Measurements from ENCODE around the gene FHL3. TPM values are rescaled to one million over a fixed set of nuclear protein-coding genes. Genes with fewer than 3 reads are reported as not detected.

FHL3 gene
- total and polyA plus RNA-seq, 9 of the 15 experiments (the other 6 are each of a cell fraction or from before 2014, with no cell fraction given) = 6.1 to 144 (median 34.1) TPM

- 0 out of 2 replicates have a peak, but pooled peaks have one; percentile 3 for TF ChIP-seq KLF13 (tag; IDR thresholded peaks at IDR 0.05; ENCODE audit: borderline replicate concordance, low read depth)
- 0 out of 2 replicates have a peak, but pooled peaks have one; percentile 47 for TF ChIP-seq TSHZ1 (CRISPR knock-in tag; IDR thresholded peaks at IDR 0.05)
- peak in 1 of 2 experiments; percentile 20; a peak in 2 of 4 replicates for TF ChIP-seq KDM1A (IDR thresholded peaks at IDR 0.05)
- peak; percentile 73; the same call in 1 of the 2 replicates for TF ChIP-seq POLR2A (conservative IDR thresholded peaks at IDR 0.05)
- TF ChIP-seq ZNF253 (CRISPR knock-in tag; conservative IDR thresholded peaks at IDR 0.05) = no peak
- peak; percentile 53; the same call in 1 of the 2 replicates for TF ChIP-seq EHMT2 (IDR thresholded peaks at IDR 0.05)
- TF ChIP-seq ZBTB17 (CRISPR knock-in tag; IDR thresholded peaks at IDR 0.05) = 0 out of 2 replicates have a peak, but pooled peaks have one; percentile 29
- no peak for TF ChIP-seq THRAP3 (IDR thresholded peaks at IDR 0.05; ENCODE audit: borderline replicate concordance)
- TF ChIP-seq YY1 (IDR thresholded peaks at IDR 0.05; ENCODE audit: borderline replicate concordance in 1 of 3, control insufficient read depth in 1 of 3, extremely low read depth in 1 of 3, insufficient read depth in 3 of 3, insufficient read length in 1 of 3, insufficient replicate concordance in 2 of 3, low read depth in 1 of 3, low read length in 2 of 3) = peak in 2 of 3 experiments; percentile 30 to 67
- no peak for TF ChIP-seq KAT7 (CRISPR knock-in tag; IDR thresholded peaks at IDR 0.05; ENCODE audit: borderline replicate concordance)
- no peak for TF ChIP-seq NBN (IDR thresholded peaks at IDR 0.05; ENCODE audit: low read depth)
- TF ChIP-seq MTA1 (IDR thresholded peaks at IDR 0.05; ENCODE audit: borderline replicate concordance) = peak; percentile 52; the same call in 1 of the 2 replicates
- TF ChIP-seq RAD51 (IDR thresholded peaks at IDR 0.05; ENCODE audit: borderline replicate concordance, low read depth) = no peak
- TF ChIP-seq TFAM (CRISPR knock-in tag; conservative IDR thresholded peaks at IDR 0.05) = no peak
- no peak for TF ChIP-seq SP2 (IDR thresholded peaks at IDR 0.05; ENCODE audit: extremely low read depth, low read depth, low read length, poor library complexity, severe bottlenecking)
- TF ChIP-seq MYNN (IDR thresholded peaks at IDR 0.05) = no peak
- no peak for TF ChIP-seq MYNN (CRISPR knock-in tag; IDR thresholded peaks at IDR 0.05)
- TF ChIP-seq ASH1L (IDR thresholded peaks at IDR 0.05; ENCODE audit: borderline replicate concordance, low read depth, partially characterized antibody) = peak; percentile 28
- TF ChIP-seq PHB (CRISPR knock-in tag; IDR thresholded peaks at IDR 0.05) = no peak
- TF ChIP-seq ZNF146 (CRISPR knock-in tag; IDR thresholded peaks at IDR 0.05; ENCODE audit: unreplicated experiment) = no peak
- TF ChIP-seq DACH1 (IDR thresholded peaks at IDR 0.05; ENCODE audit: partially characterized antibody) = peak; percentile 5
- no peak for TF ChIP-seq ZNF511 (CRISPR knock-in tag; IDR thresholded peaks at IDR 0.05)
- no peak for TF ChIP-seq MLX (CRISPR knock-in tag; conservative IDR thresholded peaks at IDR 0.05)
- no peak for TF ChIP-seq ZNF76 (CRISPR knock-in tag; IDR thresholded peaks at IDR 0.05; ENCODE audit: borderline replicate concordance)
Observed at GRCh38 chr1:38009088-38009840, 4.0 kb upstream of the FHL3 start (continued).
